Measurements from ENCODE around the gene PTPRZ1.

GRCh38 chr7:121875203-121875602, 2.2 kb downstream of the PTPRZ1 start:
- no peak for TF ChIP-seq SUZ12 (IDR thresholded peaks at IDR 0.05; ENCODE audit: extremely low read depth, insufficient read depth, insufficient read length)
- TF ChIP-seq YY1 (IDR thresholded peaks at IDR 0.05; ENCODE audit: insufficient read depth, insufficient read length): no peak
- TF ChIP-seq ZNF274 (IDR thresholded peaks at IDR 0.05; ENCODE audit: low read depth, low read length): no peak
